GM19328 (cell line): ENCODE measurements around the gene SRP68.

Experiments used
- ATAC-seq: cut with Tn5 transposase; IDR thresholded peaks from one replicate; pipeline ENCODE4 v1.9.1; 2021; ENCODE audit warnings: mild to moderate bottlenecking, moderate library complexity; ENCODE audit not compliant: unreplicated experiment

The SRP68 gene

DNA sequence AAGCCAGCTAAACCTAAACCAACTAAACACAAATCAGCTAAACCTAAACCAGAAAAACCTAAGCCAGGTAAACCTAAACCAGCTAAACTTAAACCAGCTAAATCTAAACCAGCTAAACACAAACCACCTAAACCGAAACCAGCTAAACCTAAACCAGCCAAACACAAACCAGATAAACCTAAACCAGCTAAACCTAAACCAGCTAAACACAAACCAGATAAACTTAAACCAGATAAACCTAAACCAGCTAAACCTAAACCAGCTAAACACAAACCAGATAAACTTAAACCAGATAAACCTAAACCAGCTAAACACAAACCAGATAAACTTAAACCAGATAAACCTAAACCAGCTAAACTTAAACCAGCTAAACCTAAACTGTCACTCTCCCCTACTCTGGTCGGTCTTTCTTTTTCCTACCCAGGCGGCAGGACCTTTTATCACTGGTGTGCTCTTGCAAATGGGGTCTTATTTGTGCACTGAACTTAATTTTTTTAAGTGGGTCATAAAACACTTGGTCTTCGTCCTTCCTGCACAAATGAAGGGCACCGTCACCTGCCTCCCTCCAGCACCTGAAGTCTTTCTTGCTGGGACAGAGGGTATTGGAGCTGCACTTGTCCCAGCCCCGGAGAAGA lies 52.4 kb downstream of the SRP68 start:
- ATAC-seq = no peak

- no peak for ATAC-seq
These were observed 53.5 kb downstream of the SRP68 start for GRCh38 chr17:76018801-76019200.

DNA sequence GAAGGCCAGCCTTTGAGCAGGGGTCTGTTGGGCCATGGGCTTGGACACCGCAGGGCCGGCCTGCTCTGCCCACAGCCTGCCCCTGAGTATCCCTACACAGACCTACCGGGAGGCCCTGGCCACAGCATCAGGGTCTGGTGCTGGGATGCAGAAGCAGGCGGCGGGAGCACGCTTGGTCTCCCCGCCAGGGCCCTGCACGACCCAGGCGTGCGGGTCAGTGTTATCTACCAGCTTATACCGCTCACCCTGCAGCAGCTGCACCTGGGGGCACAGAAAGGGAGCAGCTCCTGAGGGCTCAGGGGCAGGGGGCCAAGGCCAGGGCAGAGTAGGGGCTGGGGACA lies 54.0 kb downstream of the SRP68 start:
- ATAC-seq = no peak

- ATAC-seq = no peak
These were observed 54.6 kb downstream of the SRP68 start for GRCh38 chr17:76017481-76018339.

GRCh38 chr17:76014925-76015261 lies 57.4 kb downstream of the SRP68 start:
- ATAC-seq = no peak

- no peak for ATAC-seq
These were observed 58.0 kb downstream of the SRP68 start for GRCh38 chr17:76014100-76014924.

- no peak for ATAC-seq
These were observed 58.9 kb downstream of the SRP68 start for GRCh38 chr17:76013377-76013932.

GRCh38 chr17:76011951-76012350 lies 60.4 kb downstream of the SRP68 start:
- no peak for ATAC-seq

DNA sequence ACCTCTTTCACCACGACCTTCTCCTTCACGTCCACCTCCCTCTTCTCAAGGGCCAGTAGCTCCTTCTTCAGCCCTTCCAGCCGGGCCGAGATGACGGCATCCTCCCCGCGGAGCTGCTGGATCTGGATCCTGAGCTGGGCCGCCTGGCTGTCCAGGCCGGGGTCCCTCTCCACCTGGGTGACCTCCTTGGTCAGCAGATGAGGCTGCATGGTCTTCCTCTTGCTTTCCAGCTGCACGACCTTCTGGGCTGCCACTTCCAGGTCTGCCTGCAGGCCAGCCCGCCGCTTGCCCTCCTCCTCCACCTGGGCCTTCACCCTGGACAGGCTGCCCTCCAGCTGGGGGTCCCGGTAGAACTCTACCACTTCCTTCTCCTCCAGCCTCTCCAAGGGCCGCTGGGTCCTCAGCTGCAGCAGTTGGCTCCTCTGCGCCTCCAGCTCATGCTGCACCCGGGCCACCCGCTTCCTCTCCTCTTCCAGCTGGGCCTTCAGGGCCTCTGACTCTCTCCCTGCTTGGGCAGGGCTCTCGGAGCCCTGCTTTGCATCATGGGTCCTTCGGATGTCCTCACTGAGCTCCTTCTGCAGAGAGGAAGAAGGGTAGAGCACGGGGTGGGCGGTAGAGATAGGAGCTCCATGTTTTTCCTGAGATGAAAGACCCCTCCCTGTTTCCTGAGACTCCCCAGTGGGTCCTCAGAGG lies 62.2 kb downstream of the SRP68 start:
- no peak for ATAC-seq

DNA sequence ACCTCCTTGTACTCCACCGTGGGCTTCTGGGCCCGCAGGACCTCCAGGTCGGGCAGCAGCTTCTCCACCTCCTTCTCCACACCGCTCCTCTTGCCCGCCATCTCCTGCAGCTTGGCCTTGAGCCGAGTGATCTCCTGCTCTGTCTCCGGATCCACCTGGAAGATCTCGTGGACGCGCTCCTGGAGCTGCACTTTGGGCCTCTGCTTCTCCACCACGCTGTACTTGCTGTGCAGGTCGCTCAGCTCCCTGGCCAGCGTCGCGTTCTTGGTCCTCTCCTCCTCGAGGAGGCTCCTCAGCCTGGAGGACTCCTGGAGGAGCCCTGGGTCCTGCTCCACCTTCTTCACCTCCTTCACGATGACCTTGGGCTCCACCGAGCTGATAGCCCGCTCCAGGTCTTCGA lies 62.9 kb downstream of the SRP68 start:
- no peak for ATAC-seq

- no peak for ATAC-seq
These were observed 63.5 kb downstream of the SRP68 start for GRCh38 chr17:76008630-76009425.

- no peak for ATAC-seq
These were observed 64.1 kb downstream of the SRP68 start for GRCh38 chr17:76008208-76008607.

GRCh38 chr17:76007850-76008165 lies 64.5 kb downstream of the SRP68 start:
- no peak for ATAC-seq

DNA sequence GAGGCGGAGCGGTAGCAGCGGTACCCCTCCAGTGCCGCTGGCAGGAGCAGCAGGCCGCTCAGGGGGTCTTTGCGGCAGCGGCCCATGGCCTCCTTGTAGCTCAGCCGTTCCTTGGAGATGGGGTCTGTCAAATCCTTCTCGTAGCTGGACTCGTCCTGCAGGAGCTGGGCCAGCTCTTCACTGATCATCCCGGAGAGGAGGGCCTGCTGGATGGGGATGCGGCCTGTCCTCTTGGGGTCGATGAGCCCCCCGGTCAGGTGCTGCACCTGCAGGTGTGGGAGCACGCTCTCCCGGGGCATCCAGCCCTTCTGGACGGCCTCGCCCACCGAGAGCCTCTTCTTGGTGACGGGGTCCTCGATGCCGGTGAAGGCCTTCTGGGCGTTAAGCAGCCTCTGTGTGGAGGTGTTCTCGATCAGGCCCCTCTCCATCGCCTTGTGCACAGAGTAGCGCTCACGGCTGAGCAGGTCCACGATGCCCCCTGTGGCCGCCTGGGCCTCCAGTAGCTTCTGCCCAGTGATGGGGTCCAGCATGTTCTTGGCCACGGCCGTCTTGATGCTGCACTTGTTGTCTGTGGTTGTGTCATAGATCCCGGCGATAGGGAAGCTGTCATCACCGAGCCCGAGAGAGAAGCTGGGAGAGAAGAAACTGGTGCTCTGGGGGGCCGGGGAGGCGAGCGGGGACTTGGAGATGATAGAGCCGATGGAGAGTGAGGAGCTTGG lies 65.0 kb downstream of the SRP68 start:
- ATAC-seq = no peak

DNA sequence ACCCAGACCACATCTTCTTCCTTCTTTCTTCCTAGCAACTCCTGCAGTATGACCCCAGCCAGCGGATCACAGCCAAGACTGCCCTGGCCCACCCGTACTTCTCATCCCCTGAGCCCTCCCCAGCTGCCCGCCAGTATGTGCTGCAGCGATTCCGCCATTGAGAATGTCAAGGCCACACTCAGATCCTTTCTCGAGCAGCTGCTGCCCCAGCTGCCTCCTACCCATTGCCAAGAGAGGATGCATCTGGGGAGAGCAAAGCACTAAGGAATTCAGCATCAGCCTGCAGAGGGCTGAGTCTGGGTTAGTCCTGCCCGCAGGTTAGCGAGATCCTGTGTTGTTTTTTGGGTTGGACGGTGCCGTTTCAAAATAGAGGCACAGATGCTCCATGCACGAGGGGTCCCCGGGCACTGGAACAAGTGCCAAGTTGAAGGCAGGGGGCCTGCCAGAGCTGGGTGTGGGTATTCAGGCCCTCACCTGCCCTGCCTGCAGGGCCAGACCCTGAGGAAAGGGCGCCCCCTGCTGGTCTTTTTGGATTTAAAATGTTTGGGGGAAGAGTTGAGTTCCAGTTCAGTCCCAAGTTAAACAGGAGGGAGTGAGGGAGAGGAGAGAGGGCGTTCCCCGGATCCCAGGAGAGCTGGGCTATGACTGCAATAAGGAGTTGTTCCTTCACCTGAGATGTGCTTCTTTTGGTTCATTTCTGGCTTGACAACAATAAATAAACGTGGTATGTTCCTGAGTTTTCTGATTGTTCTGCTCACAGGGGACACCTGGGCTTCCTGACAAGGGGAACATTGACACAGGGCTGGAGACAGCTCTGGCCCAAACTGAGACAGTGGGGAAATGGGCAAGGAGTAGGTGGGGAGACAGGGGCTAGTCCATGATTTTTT lies 66.8 kb downstream of the SRP68 start:
- ATAC-seq = no peak

- no peak for ATAC-seq
These were observed 67.5 kb downstream of the SRP68 start for GRCh38 chr17:76004750-76005262.

DNA sequence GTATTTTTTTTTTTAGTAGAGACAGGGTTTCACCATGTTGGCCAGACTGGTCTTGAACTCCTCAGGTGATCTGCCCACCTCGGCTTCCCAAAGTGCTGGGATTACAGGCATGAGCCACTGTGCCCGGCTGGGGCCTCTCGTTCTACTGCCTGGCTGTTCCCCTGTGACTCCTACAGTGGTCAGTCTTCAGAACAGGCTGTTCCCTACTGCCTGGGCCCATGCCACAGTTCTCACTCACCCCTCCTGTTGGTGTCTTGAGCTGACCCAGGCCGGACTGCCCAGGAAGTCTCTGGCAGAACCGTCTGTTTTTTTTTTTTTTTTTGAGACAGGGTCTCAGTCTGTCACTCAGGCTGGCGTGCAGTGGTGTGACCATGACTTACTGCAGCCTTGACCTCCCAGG lies 68.4 kb downstream of the SRP68 start:
- ATAC-seq = no peak

DNA sequence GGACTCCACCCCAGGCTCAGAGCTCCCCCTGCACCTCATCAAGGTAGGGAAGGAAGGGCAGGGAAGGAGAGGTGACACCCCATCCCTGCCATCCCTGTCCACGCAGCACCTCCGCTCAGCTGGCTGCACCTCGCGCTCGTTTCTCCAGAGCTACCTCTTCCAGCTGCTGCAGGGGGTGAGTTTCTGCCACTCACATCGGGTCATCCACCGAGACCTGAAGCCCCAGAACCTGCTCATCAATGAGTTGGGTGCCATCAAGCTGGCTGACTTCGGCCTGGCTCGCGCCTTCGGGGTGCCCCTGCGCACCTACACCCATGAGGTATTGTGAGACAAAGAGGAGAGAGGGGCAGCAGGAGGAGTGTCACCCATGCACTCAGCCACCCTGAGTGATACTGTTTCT lies 70.2 kb downstream of the SRP68 start:
- ATAC-seq = no peak
